AG09309 (cell line): Measurements from ENCODE around the gene KIAA1671.
"Not testable (repeated sequence)": the region's sequence is repeated elsewhere in the genome, so short reads cannot be mapped to it uniquely, and the experiment has no call there.

Experiments
- DNase-seq: peaks from one replicate; pipeline ENCODE4 v3.0.0-alpha.2; 2010; ENCODE audit warnings: low read depth
- H3K4me3 ChIP-seq: 2 replicates; pipeline ENCODE4 v1.5.1; 2011; ENCODE audit warnings: mild to moderate bottlenecking, low read depth, low read length, moderate library complexity; ENCODE audit not compliant: control insufficient read depth
- CTCF ChIP-seq: IDR thresholded peaks from 2 replicates; pipeline ENCODE4 v1.5.1; 2011; ENCODE audit warnings: mild to moderate bottlenecking, low read depth, low read length, inconsistent platforms; ENCODE audit not compliant: insufficient read depth, control insufficient read depth; ENCODE audit errors: missing control alignments

Gene KIAA1671

GRCh38 chr22:25237503-25237902 is 285.0 kb downstream of the KIAA1671 start:
- TF ChIP-seq CTCF: no peak
- no peak overlapping the region for H3K4me3 ChIP-seq
- DNase-seq: no peak

GRCh38 chr22:25238058-25238457 is 285.5 kb downstream of the KIAA1671 start:
- not testable (repeated sequence) for DNase-seq, H3K4me3 ChIP-seq
